Activated CD8-positive, alpha-beta memory T cell treated with anti-CD3 and anti-CD28 coated beads, Interleukin-2, amount 50 U/mL, for 24 hours (primary cell): ENCODE results near the gene SLC29A1.

Experiments used
- DNase-seq: peaks from one replicate; pipeline ENCODE4 v3.0.0-alpha.2; 2020; ENCODE audit errors: extremely low read depth

SLC29A1 gene

GRCh38 chr6:44268095-44268628 lies 44.8 kb downstream of the SLC29A1 start:
- no peak for DNase-seq

- no peak for DNase-seq
These were observed 46.0 kb downstream of the SLC29A1 start for GRCh38 chr6:44269178-44269920.

- DNase-seq = no peak
These were observed 46.6 kb downstream of the SLC29A1 start, which contains the start of gene TMEM151B for GRCh38 chr6:44269921-44270525. Gene TMEM151B, plus strand, starts transcription at chr6:44270450. Its CDS starts 293 bp downstream, at chr6:44270743.

GRCh38 chr6:44270526-44271405 lies 47.4 kb downstream of the SLC29A1 start:
- no peak for DNase-seq

- no peak for DNase-seq
These were observed 48.0 kb downstream of the SLC29A1 start for GRCh38 chr6:44271406-44271723.

- DNase-seq = no peak
These were observed 48.5 kb downstream of the SLC29A1 start for GRCh38 chr6:44271914-44272313.

GRCh38 chr6:44272529-44272928 lies 49.1 kb downstream of the SLC29A1 start:
- no peak for DNase-seq

- no peak for DNase-seq
These were observed 49.7 kb downstream of the SLC29A1 start for GRCh38 chr6:44272999-44273566.

GRCh38 chr6:44273617-44274016 lies 50.2 kb downstream of the SLC29A1 start:
- DNase-seq = no peak

GRCh38 chr6:44275271-44275748 lies 51.9 kb downstream of the SLC29A1 start:
- DNase-seq = no peak

- no peak for DNase-seq
These were observed 52.6 kb downstream of the SLC29A1 start for GRCh38 chr6:44275749-44276648.

- no peak for DNase-seq
These were observed 53.6 kb downstream of the SLC29A1 start for GRCh38 chr6:44276667-44277640.

GRCh38 chr6:44277763-44278162 lies 54.4 kb downstream of the SLC29A1 start:
- no peak for DNase-seq

- no peak for DNase-seq
These were observed 54.9 kb downstream of the SLC29A1 start for GRCh38 chr6:44278315-44278714.

GRCh38 chr6:44278774-44279697 lies 55.6 kb downstream of the SLC29A1 start:
- DNase-seq = no peak
